HCT116 (cell line): ENCODE results near the gene MRFAP1L1. TPM values are rescaled to one million over a fixed set of nuclear protein-coding genes. Genes with fewer than 3 reads are reported as not detected.

Experiments
- ATAC-seq: fragments of 200-7000 bp; cut with Tn5 transposase; 2 replicates; pipeline ENCODE4 v1.9.1; 2020; ENCODE audit warnings: mild to moderate bottlenecking, moderate library complexity
- BruUV-seq: library from RNA; stranded (reverse); fragments of 400-500 nt; replicated peaks from 2 replicates; lab custom pipeline; 2021; lab: Mats Ljungman, UMichigan
- CTCF ChIA-PET: fragments of 300-600 bp; sonication (Branson Sonifier 250); formaldehyde crosslinking; loops from one replicate; lab custom pipeline; 2021; ENCODE audit warnings: antibody characterized with exemption; lab: Charles Lee
- POLR2A ChIA-PET: fragments of 300-600, 350-600 bp; sonication (Branson Sonifier 250); formaldehyde crosslinking; loops from one replicate; lab custom pipeline; 2021; ENCODE audit warnings: antibody characterized with exemption; lab: Charles Lee
- RAD21 ChIA-PET, 2 experiments: fragments of 300-600 bp; sonication (Branson Sonifier 250); formaldehyde crosslinking; loops; one replicate each; lab custom pipeline; 2023; ENCODE audit warnings: low total read pairs in 2 of 2; ENCODE audit not compliant: uncharacterized antibody in 2 of 2, unreplicated experiment in 2 of 2, low non-redundant PET in 1 of 2; lab: Charles Lee
- DNase-seq: peaks from one replicate; pipeline ENCODE4 v3.0.0-alpha.2; 2010; ENCODE audit warnings: low read depth, low spot score
- H2AFZ ChIP-seq: fragments of 200-600 bp; shearing (Covaris generic), sonication (generic); 2 replicates; pipeline ENCODE4 v1.6.1; 2017; ENCODE audit warnings: low read depth, mixed run types, mixed read lengths, antibody characterized with exemption, low read length; ENCODE audit not compliant: poor library complexity, severe bottlenecking
- H3K27ac ChIP-seq: 2 replicates; pipeline ENCODE4 v1.5.1; 2012; ENCODE audit warnings: low read depth, low read length
- H3K27me3 ChIP-seq: fragments of 200-600 bp; sonication (generic); 2 replicates; pipeline ENCODE4 v1.6.1; 2016; ENCODE audit warnings: mixed run types, low read length, mixed read lengths; ENCODE audit not compliant: insufficient read depth
- H3K36me3 ChIP-seq, 2 experiments: fragments of 200-500 bp in 1 of 2; fragments of 200-600 bp in 1 of 2; sonication (Bioruptor generic) in 1 of 2; sonication (generic) in 1 of 2; 2 replicates each; pipeline versions ENCODE4 v1.5.1 to v1.6.1; 2014 to 2016; ENCODE audit warnings: low read length in 2 of 2, inconsistent platforms in 1 of 2, mixed read lengths in 1 of 2, mixed run types in 1 of 2; ENCODE audit not compliant: insufficient read depth in 2 of 2, control insufficient read depth in 1 of 2
- H3K4me1 ChIP-seq, 2 experiments: fragments of 200-600 bp in 1 of 2; sonication (generic) in 1 of 2; 2 replicates each; pipeline versions ENCODE4 v1.5.1 to v1.6.1; 2012 to 2017; ENCODE audit warnings: low read length in 2 of 2, inconsistent platforms in 1 of 2, mild to moderate bottlenecking in 1 of 2, mixed read lengths in 1 of 2, mixed run types in 1 of 2, moderate library complexity in 1 of 2; ENCODE audit not compliant: insufficient read depth in 2 of 2, control insufficient read depth in 1 of 2
- H3K4me2 ChIP-seq: fragments of 200-600 bp; sonication (generic); 2 replicates; pipeline ENCODE4 v1.6.1; 2017; ENCODE audit warnings: mixed run types, low read length, mixed read lengths
- H3K4me3 ChIP-seq, 2 experiments: fragments of 200-600 bp in 1 of 2; sonication (generic) in 1 of 2; replicated peaks in 1 of 2; 2 replicates each; pipeline ENCODE4 v1.5.1; 2011 to 2016; ENCODE audit warnings: low read length in 2 of 2, control low read depth in 1 of 2, low read depth in 1 of 2, mild to moderate bottlenecking in 1 of 2, mixed read lengths in 1 of 2, mixed run types in 1 of 2
- H3K79me2 ChIP-seq: fragments of 200-600 bp; sonication (generic); 2 replicates; pipeline ENCODE4 v1.6.1; 2017; ENCODE audit warnings: mild to moderate bottlenecking, mixed run types, low read length, moderate library complexity, mixed read lengths; ENCODE audit not compliant: insufficient read depth
- H3K9ac ChIP-seq: fragments of 200-600 bp; sonication (generic); 2 replicates; pipeline ENCODE4 v1.6.1; 2016; ENCODE audit warnings: low read length, mixed read lengths
- H3K9me2 ChIP-seq: fragments of 200-600 bp; sonication (generic), shearing (Covaris generic); 2 replicates; pipeline ENCODE4 v1.6.1; 2017; ENCODE audit warnings: mixed run types, mild to moderate bottlenecking, moderate library complexity; ENCODE audit not compliant: insufficient read depth
- H3K9me3 ChIP-seq, 2 experiments: fragments of 200-500 bp in 1 of 2; fragments of 200-600 bp in 1 of 2; sonication (Bioruptor generic) in 1 of 2; sonication (generic) in 1 of 2; 2 replicates each; pipeline ENCODE4 v1.6.1; 2014 to 2017; ENCODE audit warnings: low read length in 2 of 2, mixed read lengths in 2 of 2, inconsistent platforms in 1 of 2, low read depth in 1 of 2, mild to moderate bottlenecking in 1 of 2, mixed run types in 1 of 2, moderate library complexity in 1 of 2; ENCODE audit not compliant: control insufficient read depth in 1 of 2, insufficient read depth in 1 of 2
- H4K20me1 ChIP-seq: fragments of 200-600 bp; sonication (generic), shearing (Covaris generic); 2 replicates; pipeline ENCODE4 v1.6.1; 2017; ENCODE audit warnings: mixed run types, mild to moderate bottlenecking, moderate library complexity; ENCODE audit not compliant: insufficient read depth
- CEBPB ChIP-seq: IDR thresholded peaks from 2 replicates; pipeline ENCODE4 v1.6.1; 2012; ENCODE audit warnings: low read depth
- JUND ChIP-seq: IDR thresholded peaks from 2 replicates; pipeline ENCODE4 v1.6.1; 2012
- POLR2AphosphoS5 ChIP-seq: IDR thresholded peaks from 2 replicates; pipeline ENCODE4 v1.6.1; 2011; ENCODE audit warnings: mild to moderate bottlenecking, low read depth, low read length, moderate library complexity
- RAD21 ChIP-seq: IDR thresholded peaks from 2 replicates; pipeline ENCODE4 v1.6.1; 2012; ENCODE audit warnings: low read depth, mild to moderate bottlenecking
- SP1 ChIP-seq: IDR thresholded peaks from 2 replicates; pipeline ENCODE4 v1.6.1; 2012; ENCODE audit warnings: low read depth
- TCF7L2 ChIP-seq: IDR thresholded peaks from 2 replicates; pipeline ENCODE4 v1.7.0; 2011; ENCODE audit warnings: borderline replicate concordance, inconsistent platforms; ENCODE audit not compliant: insufficient read depth, insufficient read length; ENCODE audit errors: extremely low read depth
- ZFX ChIP-seq: fragments of 450-650 bp; IDR thresholded peaks from 2 replicates; pipeline ENCODE4 v1.6.1; 2017
- intact Hi-C: fragments of 100-400 bp; cut with micrococcal nuclease; formaldehyde crosslinking; loops from 2 replicates; pipeline ENCODE4 v1.10.0; 2022
- total RNA-seq: library from RNA; stranded (reverse); gene quantifications from one replicate; pipeline ENCODE4 v1.2.1, GENCODE V29; 2021; ENCODE audit not compliant: unreplicated experiment
- TF ChIP-seq, protein P1 (sequence below), 3 experiments: fragments of 200-600 bp in 1 of 3; sonication (generic) in 1 of 3; IDR thresholded peaks in 2 of 3; conservative IDR thresholded peaks in 1 of 3; 2 replicates each; pipeline ENCODE4 v1.5.1; 2012 to 2017; ENCODE audit warnings: low read depth in 2 of 3, low read length in 2 of 3, antibody characterized with exemption in 1 of 3, borderline replicate concordance in 1 of 3, control low read depth in 1 of 3, mild to moderate bottlenecking in 1 of 3, mixed read lengths in 1 of 3, mixed run types in 1 of 3, moderate library complexity in 1 of 3; ENCODE audit not compliant: insufficient read depth in 1 of 3
- TF ChIP-seq, protein P2 (sequence below): IDR thresholded peaks from 2 replicates; pipeline ENCODE4 v1.6.1; 2012

Gene MRFAP1L1
- total RNA-seq, 1 experiment from 2014 or later: 43.0 TPM

DNA sequence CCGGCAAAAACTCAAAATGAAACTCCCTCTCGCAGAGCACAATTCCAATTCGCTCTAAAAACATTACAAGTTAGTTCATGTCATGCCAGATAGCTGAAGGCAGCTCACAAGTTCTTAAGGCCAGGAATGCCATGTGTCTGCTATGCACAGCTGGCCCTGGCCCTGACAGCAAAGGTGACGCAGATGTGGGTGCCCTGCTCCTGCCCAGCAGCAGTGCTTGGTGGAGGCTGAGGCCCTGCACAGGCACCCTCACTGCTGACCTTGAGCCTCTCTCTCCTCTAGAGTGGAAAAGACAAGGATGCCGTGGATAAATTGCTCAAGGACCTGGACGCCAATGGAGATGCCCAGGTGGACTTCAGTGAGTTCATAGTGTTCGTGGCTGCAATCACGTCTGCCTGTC is 13.1 kb downstream of the MRFAP1L1 start (continued):
- TF ChIP-seq, protein P1, sequence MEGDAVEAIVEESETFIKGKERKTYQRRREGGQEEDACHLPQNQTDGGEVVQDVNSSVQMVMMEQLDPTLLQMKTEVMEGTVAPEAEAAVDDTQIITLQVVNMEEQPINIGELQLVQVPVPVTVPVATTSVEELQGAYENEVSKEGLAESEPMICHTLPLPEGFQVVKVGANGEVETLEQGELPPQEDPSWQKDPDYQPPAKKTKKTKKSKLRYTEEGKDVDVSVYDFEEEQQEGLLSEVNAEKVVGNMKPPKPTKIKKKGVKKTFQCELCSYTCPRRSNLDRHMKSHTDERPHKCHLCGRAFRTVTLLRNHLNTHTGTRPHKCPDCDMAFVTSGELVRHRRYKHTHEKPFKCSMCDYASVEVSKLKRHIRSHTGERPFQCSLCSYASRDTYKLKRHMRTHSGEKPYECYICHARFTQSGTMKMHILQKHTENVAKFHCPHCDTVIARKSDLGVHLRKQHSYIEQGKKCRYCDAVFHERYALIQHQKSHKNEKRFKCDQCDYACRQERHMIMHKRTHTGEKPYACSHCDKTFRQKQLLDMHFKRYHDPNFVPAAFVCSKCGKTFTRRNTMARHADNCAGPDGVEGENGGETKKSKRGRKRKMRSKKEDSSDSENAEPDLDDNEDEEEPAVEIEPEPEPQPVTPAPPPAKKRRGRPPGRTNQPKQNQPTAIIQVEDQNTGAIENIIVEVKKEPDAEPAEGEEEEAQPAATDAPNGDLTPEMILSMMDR (IDR thresholded peaks at IDR 0.05 in 2 of 3, conservative IDR thresholded peaks at IDR 0.05 in 1 of 3; ENCODE audit: borderline replicate concordance in 1 of 3, insufficient read depth in 1 of 3, low read depth in 2 of 3, low read length in 2 of 3): no peak
- TF ChIP-seq SP1: no peak
- TF ChIP-seq, protein P2, sequence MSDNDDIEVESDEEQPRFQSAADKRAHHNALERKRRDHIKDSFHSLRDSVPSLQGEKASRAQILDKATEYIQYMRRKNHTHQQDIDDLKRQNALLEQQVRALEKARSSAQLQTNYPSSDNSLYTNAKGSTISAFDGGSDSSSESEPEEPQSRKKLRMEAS: no peak
- TF ChIP-seq CEBPB: no peak
- TF ChIP-seq ZFX: no peak

DNA sequence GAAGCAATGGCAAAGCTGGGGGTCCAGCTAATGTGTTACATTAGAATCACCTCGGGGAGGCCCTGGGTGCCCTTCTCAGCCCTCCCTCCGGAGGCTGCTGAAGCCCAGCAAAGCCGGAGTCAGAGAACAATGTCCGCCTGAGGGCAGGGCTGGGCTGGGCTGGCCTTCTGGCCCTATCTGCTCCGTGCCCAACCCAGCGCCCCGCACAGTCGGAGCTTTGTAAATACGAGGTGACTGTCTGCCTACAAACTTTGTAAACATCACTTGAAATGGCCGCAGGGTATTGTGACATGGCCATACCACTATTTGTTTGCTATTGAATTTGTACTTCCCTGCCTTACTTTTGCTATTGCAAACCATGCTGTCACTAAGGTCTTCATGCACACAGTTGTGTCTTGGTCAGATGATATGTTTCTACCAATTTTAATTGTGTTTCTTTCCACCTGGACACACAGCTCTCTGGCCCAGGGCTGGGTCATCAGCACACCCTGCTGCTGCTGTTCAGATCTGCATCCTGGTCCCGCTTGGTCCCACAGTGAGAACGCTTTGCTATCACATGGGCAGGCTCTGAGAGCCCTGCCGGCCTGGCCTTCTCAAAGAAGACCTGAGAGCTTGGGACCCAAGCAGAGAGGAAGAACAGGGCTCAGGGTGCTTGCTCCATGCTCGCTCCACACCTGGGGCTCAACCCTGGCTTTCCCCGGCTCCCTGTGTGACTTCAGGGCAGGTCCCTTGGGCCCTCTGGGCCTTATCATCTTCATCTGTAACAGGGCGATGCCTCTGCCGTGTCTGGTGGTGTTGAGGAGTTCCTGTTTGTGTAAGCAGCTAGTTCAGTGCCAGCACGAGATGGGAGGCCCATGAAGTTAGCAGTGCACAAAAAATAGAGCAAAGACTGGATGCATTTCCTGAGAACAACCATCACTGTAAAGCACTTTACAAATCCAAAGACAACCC is 13.7 kb downstream of the MRFAP1L1 start:
- no TSS peak for BruUV-seq
- H3K27me3 ChIP-seq: no peaks in the 10 kb centered on the region
- H3K9ac ChIP-seq: no peak overlapping the region
- no peaks in the 10 kb centered on the region for H3K36me3 ChIP-seq
- H3K4me2 ChIP-seq: no peak overlapping the region
- DNase-seq (no peak), ATAC-seq (peak; percentile 39; the same call in 1 of the 2 replicates)
- peaks cover 5 to 18% of the 10 kb centered on the region in 2 experiments; a peak in 2 of 4 replicates for H3K4me1 ChIP-seq
- ChIA-PET CTCF (no interaction called here), POLR2A (no interaction called here), RAD21 (no interaction called here)
- H3K4me3 ChIP-seq: no peak overlapping the region
- no peak overlapping the region for H2AFZ ChIP-seq
- no peaks in the 10 kb centered on the region for H3K9me2 ChIP-seq
- no peaks in the 10 kb centered on the region for H4K20me1 ChIP-seq
- no peak overlapping the region for H3K27ac ChIP-seq
- H3K79me2 ChIP-seq: no peaks in the 10 kb centered on the region
- H3K9me3 ChIP-seq: no peaks in the 10 kb centered on the region
- TF ChIP-seq POLR2AphosphoS5: no peak
- TF ChIP-seq RAD21: no peak
- no peak for TF ChIP-seq CEBPB
- no peak for TF ChIP-seq JUND
- TF ChIP-seq TCF7L2: no peak
- intact Hi-C loops: no loop called here
